Measurements from ENCODE around the gene KLK14. TPM values are rescaled to one million over a fixed set of nuclear protein-coding genes. Genes with fewer than 3 reads are reported as not detected.

The KLK14 gene
- total and polyA plus RNA-seq, 10 of the 15 experiments (the other 5 are each of a cell fraction or from before 2014, with no cell fraction given), result not detected

DNA sequence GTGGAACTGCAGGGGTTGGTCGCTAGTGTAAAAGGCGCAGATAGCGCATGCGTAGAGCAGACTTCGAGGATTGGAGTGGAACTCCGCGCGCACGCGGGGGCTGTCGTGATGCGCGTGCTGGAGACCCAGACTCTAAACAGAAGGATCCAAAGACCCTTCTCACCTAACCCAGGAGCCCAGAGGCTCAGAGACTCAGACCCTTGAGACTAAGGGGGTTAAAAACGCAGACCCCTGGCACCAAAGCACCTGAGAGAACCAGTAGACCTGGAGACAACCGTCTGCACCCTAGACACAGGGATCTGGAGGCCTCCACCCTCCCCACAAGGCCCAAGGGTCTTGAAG, 26.1 kb upstream of the KLK14 start:
- Histone ChIP-seq H3K27ac (ENCODE audit: control insufficient read depth, insufficient read depth) (no peak overlapping the region), H4K20me1 (ENCODE audit: control insufficient read depth, insufficient read depth) (no peaks in the 10 kb centered on the region), H3K4me3 (peak overlapping the region; percentile 71), H2AFZ (ENCODE audit: control insufficient read depth, low read depth, low read length) (peak overlapping the region; percentile 92), H3K4me2 (ENCODE audit: control insufficient read depth, insufficient read depth) (peak overlapping the region; percentile 19; the same call in 1 of the 2 replicates), H3K4me1 (ENCODE audit: control insufficient read depth, insufficient read depth, low read length) (no peaks in the 10 kb centered on the region), H3K79me2 (ENCODE audit: control insufficient read depth, insufficient read depth, low read length) (peaks cover 15% of the 10 kb centered on the region), H3K27me3 (replicated peaks in 1 of 2; ENCODE audit: control insufficient read depth in 2 of 2, insufficient read depth in 2 of 2, low read length in 1 of 2) (no peaks in the 10 kb centered on the region), H3K9me3 (replicated peaks; ENCODE audit: control insufficient read depth, insufficient read depth, low read length) (no peaks in the 10 kb centered on the region), H3K9ac (ENCODE audit: control insufficient read depth, insufficient read depth, low read length) (no peak overlapping the region), H3K36me3 (ENCODE audit: control insufficient read depth in 2 of 2, insufficient read depth in 2 of 2, low read length in 1 of 2) (peaks cover 2% of the 10 kb centered on the region in 2 experiments; a peak in 3 of 4 replicates)
- no peak for DNase-seq (ENCODE audit: low read depth, low spot score)
- ATAC-seq, result peak; percentile 47
- SMC1A ChIA-PET (ENCODE audit: uncharacterized antibody, unreplicated experiment), result no interaction called here
- 16% methylated on average over 15 of the region's 15 CpGs for WGBS (ENCODE audit: insufficient coverage, insufficient replicate concordance, low lambda C conversion rate, missing lambda C conversion rate)
- in situ Hi-C loops (cut with MboI) (loop anchor here (10.0 kb wide), 1 partner anchor 1084 kb away; the partner anchor contains the start of genes VRK3 and ZNF473), intact Hi-C loops (cut with micrococcal nuclease; ENCODE audit: unreplicated experiment) (no loop called here)
- FAIRE-seq, result no peak
- CTCF ChIA-PET, result interaction anchor here (0.6 to 1.9 kb wide), 6 partner anchors 12 to 796 kb away, joined by 3 to 12 read pairs (median 3); partner anchors contain the start of gene ZNF649
- POLR2A ChIA-PET, result interaction anchor here (0.6 kb wide), 1 partner anchor 1536 kb away, joined by 3 read pairs; no protein-coding TSS in a partner anchor
- BruUV-seq (replicated peaks), result no TSS peak
- RAD21 ChIA-PET (ENCODE audit: unreplicated experiment), result no interaction called here
- TF ChIP-seq NR2F1 (conservative IDR thresholded peaks at IDR 0.05) (no peak), TARDBP (IDR thresholded peaks at IDR 0.05; ENCODE audit: borderline replicate concordance) (no peak), EZH2 (IDR thresholded peaks at IDR 0.05; ENCODE audit: borderline replicate concordance, control insufficient read depth, low read depth, low read length) (no peak), NRF1 (conservative IDR thresholded peaks at IDR 0.05; ENCODE audit: low read depth, low read length) (no peak), BHLHE40 (IDR thresholded peaks at IDR 0.05; ENCODE audit: borderline replicate concordance in 1 of 2, low read depth in 2 of 2, low read length in 1 of 2) (no peak), HDAC6 (IDR thresholded peaks at IDR 0.05; ENCODE audit: unreplicated experiment) (no peak), ZNF384 (IDR thresholded peaks at IDR 0.05; ENCODE audit: borderline replicate concordance, low read depth, low read length) (no peak), SREBF2 (IDR thresholded peaks at IDR 0.05; ENCODE audit: low read length) (no peak), MTA3 (IDR thresholded peaks at IDR 0.05; ENCODE audit: borderline replicate concordance, low read length) (no peak), LARP7 (IDR thresholded peaks at IDR 0.05) (no peak), ESRRA (IDR thresholded peaks at IDR 0.05; ENCODE audit: low read length) (no peak), MYC (IDR thresholded peaks at IDR 0.05; ENCODE audit: insufficient read depth, insufficient read length, insufficient replicate concordance, low read length, severe bottlenecking) (no peak), POLR2A (IDR thresholded peaks at IDR 0.05; ENCODE audit: low read depth, low read length) (no peak), ZBED1 (IDR thresholded peaks at IDR 0.05; ENCODE audit: borderline replicate concordance) (no peak)
- TF ChIP-seq, protein P1, sequence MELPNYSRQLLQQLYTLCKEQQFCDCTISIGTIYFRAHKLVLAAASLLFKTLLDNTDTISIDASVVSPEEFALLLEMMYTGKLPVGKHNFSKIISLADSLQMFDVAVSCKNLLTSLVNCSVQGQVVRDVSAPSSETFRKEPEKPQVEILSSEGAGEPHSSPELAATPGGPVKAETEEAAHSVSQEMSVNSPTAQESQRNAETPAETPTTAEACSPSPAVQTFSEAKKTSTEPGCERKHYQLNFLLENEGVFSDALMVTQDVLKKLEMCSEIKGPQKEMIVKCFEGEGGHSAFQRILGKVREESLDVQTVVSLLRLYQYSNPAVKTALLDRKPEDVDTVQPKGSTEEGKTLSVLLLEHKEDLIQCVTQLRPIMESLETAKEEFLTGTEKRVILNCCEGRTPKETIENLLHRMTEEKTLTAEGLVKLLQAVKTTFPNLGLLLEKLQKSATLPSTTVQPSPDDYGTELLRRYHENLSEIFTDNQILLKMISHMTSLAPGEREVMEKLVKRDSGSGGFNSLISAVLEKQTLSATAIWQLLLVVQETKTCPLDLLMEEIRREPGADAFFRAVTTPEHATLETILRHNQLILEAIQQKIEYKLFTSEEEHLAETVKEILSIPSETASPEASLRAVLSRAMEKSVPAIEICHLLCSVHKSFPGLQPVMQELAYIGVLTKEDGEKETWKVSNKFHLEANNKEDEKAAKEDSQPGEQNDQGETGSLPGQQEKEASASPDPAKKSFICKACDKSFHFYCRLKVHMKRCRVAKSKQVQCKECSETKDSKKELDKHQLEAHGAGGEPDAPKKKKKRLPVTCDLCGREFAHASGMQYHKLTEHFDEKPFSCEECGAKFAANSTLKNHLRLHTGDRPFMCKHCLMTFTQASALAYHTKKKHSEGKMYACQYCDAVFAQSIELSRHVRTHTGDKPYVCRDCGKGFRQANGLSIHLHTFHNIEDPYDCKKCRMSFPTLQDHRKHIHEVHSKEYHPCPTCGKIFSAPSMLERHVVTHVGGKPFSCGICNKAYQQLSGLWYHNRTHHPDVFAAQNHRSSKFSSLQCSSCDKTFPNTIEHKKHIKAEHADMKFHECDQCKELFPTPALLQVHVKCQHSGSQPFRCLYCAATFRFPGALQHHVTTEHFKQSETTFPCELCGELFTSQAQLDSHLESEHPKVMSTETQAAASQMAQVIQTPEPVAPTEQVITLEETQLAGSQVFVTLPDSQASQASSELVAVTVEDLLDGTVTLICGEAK (IDR thresholded peaks at IDR 0.05; ENCODE audit: borderline replicate concordance), result no peak
- TF ChIP-seq, protein P2, sequence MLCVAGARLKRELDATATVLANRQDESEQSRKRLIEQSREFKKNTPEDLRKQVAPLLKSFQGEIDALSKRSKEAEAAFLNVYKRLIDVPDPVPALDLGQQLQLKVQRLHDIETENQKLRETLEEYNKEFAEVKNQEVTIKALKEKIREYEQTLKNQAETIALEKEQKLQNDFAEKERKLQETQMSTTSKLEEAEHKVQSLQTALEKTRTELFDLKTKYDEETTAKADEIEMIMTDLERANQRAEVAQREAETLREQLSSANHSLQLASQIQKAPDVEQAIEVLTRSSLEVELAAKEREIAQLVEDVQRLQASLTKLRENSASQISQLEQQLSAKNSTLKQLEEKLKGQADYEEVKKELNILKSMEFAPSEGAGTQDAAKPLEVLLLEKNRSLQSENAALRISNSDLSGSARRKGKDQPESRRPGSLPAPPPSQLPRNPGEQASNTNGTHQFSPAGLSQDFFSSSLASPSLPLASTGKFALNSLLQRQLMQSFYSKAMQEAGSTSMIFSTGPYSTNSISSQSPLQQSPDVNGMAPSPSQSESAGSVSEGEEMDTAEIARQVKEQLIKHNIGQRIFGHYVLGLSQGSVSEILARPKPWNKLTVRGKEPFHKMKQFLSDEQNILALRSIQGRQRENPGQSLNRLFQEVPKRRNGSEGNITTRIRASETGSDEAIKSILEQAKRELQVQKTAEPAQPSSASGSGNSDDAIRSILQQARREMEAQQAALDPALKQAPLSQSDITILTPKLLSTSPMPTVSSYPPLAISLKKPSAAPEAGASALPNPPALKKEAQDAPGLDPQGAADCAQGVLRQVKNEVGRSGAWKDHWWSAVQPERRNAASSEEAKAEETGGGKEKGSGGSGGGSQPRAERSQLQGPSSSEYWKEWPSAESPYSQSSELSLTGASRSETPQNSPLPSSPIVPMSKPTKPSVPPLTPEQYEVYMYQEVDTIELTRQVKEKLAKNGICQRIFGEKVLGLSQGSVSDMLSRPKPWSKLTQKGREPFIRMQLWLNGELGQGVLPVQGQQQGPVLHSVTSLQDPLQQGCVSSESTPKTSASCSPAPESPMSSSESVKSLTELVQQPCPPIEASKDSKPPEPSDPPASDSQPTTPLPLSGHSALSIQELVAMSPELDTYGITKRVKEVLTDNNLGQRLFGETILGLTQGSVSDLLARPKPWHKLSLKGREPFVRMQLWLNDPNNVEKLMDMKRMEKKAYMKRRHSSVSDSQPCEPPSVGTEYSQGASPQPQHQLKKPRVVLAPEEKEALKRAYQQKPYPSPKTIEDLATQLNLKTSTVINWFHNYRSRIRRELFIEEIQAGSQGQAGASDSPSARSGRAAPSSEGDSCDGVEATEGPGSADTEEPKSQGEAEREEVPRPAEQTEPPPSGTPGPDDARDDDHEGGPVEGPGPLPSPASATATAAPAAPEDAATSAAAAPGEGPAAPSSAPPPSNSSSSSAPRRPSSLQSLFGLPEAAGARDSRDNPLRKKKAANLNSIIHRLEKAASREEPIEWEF (IDR thresholded peaks at IDR 0.05; ENCODE audit: insufficient replicate concordance, low read depth, low read length), result no peak
